Mesothelial cell of epicardium (in vitro differentiated cells): ENCODE data around the gene U2AF1L4. TPM values are rescaled to one million over a fixed set of nuclear protein-coding genes. Genes with fewer than 3 reads are reported as not detected.
"Not testable (repeated sequence)": the region's sequence is repeated elsewhere in the genome, so short reads cannot be mapped to it uniquely, and the experiment has no call there.

Experiments used
- DNase-seq, 2 experiments: peaks; one replicate each; pipeline ENCODE4 v3.0.0; 2021; ENCODE audit warnings: low spot score in 2 of 2; ENCODE audit not compliant: unreplicated experiment in 2 of 2
- H3K27ac Mint-ChIP-seq: 2 replicates; pipeline ENCODE4 v1.8.0; 2021; ENCODE audit warnings: mixed read lengths
- H3K27me3 Mint-ChIP-seq: 2 replicates; pipeline ENCODE4 v1.8.0; 2021; ENCODE audit warnings: low read depth, mixed read lengths
- H3K36me3 Mint-ChIP-seq: 2 replicates; pipeline ENCODE4 v1.8.0; 2021; ENCODE audit warnings: mixed read lengths
- H3K4me1 Mint-ChIP-seq: 2 replicates; pipeline ENCODE4 v1.8.0; 2021; ENCODE audit warnings: mixed read lengths
- H3K4me3 Mint-ChIP-seq: 2 replicates; pipeline ENCODE4 v1.8.0; 2021; ENCODE audit warnings: mild to moderate bottlenecking, moderate library complexity, mixed read lengths
- H3K9me3 Mint-ChIP-seq: 2 replicates; pipeline ENCODE4 v1.8.0; 2021; ENCODE audit warnings: mixed read lengths
- total RNA-seq: library from RNA; stranded (reverse); gene quantifications from 3 replicates; pipeline ENCODE4 v1.2.1, GENCODE V29; 2021
- TF ChIP-seq, protein P1 (sequence below): fragments of 200-600 bp; sonication (generic); IDR thresholded peaks from one replicate; pipeline ENCODE4 v1.5.0; 2021; ENCODE audit warnings: antibody characterized with exemption; ENCODE audit not compliant: unreplicated experiment

U2AF1L4 gene
- total RNA-seq, 1 donor from 2014 or later = 42.5 TPM

DNA sequence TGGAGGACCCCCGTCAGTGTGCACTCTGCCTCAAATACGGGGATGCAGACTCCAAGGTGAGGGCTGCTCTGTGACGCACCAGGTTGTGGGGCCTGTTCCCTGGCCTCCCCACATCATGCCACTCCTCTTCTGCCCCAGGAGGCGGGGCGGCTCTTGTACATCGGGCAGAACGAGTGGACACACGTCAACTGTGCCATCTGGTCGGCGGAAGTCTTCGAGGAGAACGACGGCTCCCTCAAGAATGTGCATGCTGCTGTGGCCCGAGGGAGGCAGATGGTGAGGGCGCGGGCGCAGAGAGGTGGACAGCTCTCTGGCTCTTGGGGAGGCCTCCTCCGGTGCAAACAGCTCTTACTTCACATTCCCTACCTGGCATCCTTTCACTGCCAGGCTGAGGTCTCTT, 16.2 kb downstream of the U2AF1L4 start:
- no peak for DNase-seq
- H3K9me3 Mint-ChIP-seq = no peaks in the 10 kb centered on the region

DNA sequence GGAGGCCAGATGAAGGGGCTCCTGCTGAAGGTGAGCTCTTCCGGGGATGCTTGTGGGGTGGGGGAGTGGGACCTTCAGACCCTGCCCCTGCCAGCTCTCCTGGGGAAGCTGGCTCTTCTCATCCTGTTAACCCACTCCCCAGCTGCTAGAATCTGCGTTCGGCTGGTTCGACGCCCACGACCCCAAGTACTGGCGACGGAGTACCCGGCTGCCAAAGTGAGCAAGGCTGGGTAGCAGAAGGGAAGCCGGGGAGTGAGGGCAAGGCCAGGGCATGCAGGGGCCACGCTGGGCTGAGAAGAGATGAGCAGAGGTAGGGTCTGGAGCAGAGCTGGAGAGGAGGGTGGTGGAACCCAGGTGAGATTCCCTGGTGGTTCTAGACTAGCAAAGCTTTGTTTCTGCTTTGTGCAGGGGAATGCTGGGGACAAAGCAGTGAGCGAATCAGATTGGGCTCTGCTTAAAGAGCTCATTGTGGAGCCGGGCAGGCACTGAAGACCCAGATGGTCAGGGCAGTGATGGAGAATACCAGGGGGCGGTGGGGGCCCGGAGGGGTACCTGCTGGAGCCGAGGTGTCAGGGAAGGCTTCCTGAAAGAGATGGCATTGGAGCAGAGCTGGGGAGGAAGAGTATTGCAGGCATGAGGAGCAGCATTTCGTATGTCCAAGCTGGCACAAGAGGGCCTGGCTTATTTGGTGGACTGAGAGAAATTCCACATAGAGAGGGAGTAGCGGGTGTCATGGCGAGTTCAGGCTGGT, 17.1 kb downstream of the U2AF1L4 start:
- Mint-ChIP-seq H3K36me3 (peaks cover 47% of the 10 kb centered on the region), H3K4me3 (no peak overlapping the region), H3K4me1 (no peaks in the 10 kb centered on the region), H3K27me3 (no peaks in the 10 kb centered on the region), H3K9me3 (no peaks in the 10 kb centered on the region), H3K27ac (no peak overlapping the region)
- TF ChIP-seq, protein P1, sequence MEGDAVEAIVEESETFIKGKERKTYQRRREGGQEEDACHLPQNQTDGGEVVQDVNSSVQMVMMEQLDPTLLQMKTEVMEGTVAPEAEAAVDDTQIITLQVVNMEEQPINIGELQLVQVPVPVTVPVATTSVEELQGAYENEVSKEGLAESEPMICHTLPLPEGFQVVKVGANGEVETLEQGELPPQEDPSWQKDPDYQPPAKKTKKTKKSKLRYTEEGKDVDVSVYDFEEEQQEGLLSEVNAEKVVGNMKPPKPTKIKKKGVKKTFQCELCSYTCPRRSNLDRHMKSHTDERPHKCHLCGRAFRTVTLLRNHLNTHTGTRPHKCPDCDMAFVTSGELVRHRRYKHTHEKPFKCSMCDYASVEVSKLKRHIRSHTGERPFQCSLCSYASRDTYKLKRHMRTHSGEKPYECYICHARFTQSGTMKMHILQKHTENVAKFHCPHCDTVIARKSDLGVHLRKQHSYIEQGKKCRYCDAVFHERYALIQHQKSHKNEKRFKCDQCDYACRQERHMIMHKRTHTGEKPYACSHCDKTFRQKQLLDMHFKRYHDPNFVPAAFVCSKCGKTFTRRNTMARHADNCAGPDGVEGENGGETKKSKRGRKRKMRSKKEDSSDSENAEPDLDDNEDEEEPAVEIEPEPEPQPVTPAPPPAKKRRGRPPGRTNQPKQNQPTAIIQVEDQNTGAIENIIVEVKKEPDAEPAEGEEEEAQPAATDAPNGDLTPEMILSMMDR = no peak
- no peak for DNase-seq

More for the DNA sequence above, 16.2 kb downstream of the U2AF1L4 start:
- TF ChIP-seq, protein P1 = no peak
- Mint-ChIP-seq H3K4me3 (no peak overlapping the region), H3K27ac (no peak overlapping the region), H3K4me1 (no peaks in the 10 kb centered on the region), H3K27me3 (no peaks in the 10 kb centered on the region), H3K36me3 (peaks cover 50% of the 10 kb centered on the region)

DNA sequence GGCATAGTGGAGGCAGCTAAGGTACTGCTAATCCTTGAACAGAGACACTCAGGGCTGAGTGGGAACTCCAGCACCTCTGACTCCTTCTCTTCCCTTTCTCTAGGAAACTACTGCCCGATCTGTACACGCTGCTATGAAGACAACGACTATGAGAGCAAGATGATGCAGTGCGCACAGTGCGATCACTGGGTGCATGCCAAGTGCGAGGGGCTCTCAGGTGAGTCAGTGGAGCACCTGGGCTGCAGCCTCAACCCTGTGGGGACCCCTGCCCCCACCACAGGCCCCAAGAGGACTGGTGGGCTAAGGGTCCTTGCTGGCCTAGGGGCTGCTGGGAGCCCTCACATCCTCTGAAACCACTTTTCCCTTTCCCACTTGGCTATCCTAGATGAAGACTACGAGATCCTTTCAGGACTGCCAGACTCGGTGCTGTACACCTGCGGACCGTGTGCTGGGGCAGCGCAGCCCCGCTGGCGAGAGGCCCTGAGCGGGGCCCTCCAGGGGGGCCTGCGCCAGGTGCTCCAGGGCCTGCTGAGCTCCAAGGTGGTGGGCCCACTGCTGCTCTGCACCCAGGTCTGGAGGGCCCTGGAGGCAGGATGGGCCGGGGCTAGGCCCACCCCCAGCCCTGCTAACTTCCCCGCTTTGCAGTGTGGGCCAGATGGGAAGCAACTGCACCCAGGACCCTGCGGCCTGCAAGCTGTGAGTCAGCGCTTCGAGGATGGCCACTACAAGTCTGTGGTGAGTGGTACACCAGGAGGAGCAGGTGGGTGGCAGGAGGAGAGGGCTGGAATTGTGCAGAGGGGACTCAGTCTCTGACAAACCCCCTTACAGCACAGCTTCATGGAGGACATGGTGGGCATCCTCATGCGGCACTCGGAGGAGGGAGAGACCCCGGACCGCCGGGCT, 17.9 kb downstream of the U2AF1L4 start:
- H3K36me3 Mint-ChIP-seq = peaks cover 51% of the 10 kb centered on the region
- H3K4me3 Mint-ChIP-seq = no peak overlapping the region
- DNase-seq = no peak
- no peaks in the 10 kb centered on the region for H3K9me3 Mint-ChIP-seq
- H3K27me3 Mint-ChIP-seq = no peaks in the 10 kb centered on the region
- H3K4me1 Mint-ChIP-seq = no peaks in the 10 kb centered on the region
- TF ChIP-seq, protein P1 = no peak
- no peak overlapping the region for H3K27ac Mint-ChIP-seq

DNA sequence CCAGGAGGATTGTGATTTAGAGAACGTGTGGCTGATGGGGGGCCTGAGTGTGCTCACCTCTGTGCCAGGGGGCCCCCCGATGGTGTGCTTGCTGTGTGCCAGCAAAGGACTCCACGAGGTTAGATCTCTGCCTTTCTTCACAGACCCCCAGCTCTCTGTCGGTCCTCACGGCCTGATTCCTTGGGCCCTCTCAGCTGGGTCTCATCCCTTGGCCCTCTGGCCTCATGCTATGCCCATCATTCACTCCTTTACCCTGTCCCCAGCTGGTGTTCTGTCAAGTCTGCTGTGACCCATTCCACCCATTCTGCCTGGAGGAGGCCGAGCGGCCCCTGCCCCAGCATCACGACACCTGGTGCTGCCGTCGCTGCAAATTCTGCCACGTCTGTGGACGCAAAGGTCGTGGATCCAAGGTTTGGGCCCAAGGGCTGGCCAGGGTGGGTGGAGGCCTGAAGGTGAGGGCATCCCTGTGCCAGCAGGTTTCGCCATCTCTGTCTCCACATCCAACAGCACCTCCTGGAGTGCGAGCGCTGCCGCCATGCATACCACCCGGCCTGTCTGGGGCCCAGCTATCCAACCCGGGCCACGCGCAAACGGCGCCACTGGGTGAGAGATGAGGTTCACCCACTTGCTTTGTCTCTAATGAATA, 19.9 kb downstream of the U2AF1L4 start:
- H3K36me3 Mint-ChIP-seq = peaks cover 41% of the 10 kb centered on the region
- H3K27ac Mint-ChIP-seq = no peak overlapping the region
- no peak overlapping the region for H3K4me3 Mint-ChIP-seq
- TF ChIP-seq, protein P1 = no peak
- H3K27me3 Mint-ChIP-seq = no peaks in the 10 kb centered on the region
- no peak for DNase-seq
- no peaks in the 10 kb centered on the region for H3K4me1 Mint-ChIP-seq
- no peaks in the 10 kb centered on the region for H3K9me3 Mint-ChIP-seq

DNA sequence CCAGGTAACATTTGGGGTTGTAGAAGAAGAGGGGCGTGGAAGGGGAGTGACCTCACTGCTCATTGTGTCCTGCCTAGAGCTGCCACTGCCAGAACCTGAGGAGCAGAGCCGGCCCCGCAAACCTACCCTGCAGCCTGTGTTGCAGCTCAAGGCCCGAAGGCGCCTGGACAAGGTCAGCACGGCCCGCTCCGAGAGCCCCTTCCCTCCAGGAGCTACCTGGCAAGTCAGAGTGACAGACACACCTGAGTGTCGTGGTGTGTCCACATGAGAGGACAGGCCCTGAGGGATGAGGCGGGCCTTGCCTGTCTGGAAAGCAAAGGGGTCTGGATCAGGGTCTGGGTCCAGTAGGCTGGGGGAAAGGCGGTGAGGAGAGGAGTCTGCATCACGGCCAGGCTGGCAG, 20.7 kb downstream of the U2AF1L4 start:
- H3K27ac Mint-ChIP-seq = no peak overlapping the region
- no peak for DNase-seq
- H3K4me1 Mint-ChIP-seq = peaks cover 1% of the 10 kb centered on the region
- H3K27me3 Mint-ChIP-seq = no peaks in the 10 kb centered on the region
- TF ChIP-seq, protein P1 = no peak
- peaks cover 38% of the 10 kb centered on the region for H3K36me3 Mint-ChIP-seq
- no peak overlapping the region for H3K4me3 Mint-ChIP-seq
- no peaks in the 10 kb centered on the region for H3K9me3 Mint-ChIP-seq

DNA sequence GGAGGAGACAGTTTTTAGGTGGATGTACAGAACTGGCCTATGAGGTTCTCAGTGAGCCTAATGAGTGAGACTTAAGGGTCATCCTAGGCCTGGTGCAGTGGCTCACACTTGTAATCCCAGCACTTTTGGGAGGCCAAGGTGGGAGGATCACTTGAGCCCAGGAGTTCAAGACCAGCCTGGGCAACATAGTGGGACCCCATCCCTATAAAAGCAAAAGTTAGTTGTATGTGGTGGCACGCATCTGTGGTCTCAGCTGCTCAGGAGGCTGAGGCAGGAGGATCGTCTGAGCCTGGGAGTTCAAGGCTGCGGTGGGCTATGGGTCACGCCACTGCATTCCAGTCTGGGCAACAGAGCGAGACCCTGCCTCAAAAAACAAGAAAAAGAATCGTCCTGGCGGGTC, 21.1 kb downstream of the U2AF1L4 start:
- not testable (repeated sequence) for H3K4me3 Mint-ChIP-seq, DNase-seq
- H3K36me3 Mint-ChIP-seq = peaks cover 38% of the 10 kb centered on the region

More for the DNA sequence above, 21.1 kb downstream of the U2AF1L4 start:
- H3K9me3 Mint-ChIP-seq, H3K27me3 Mint-ChIP-seq, H3K27ac Mint-ChIP-seq, H3K4me1 Mint-ChIP-seq: not testable (repeated sequence)
